Tibial artery (tissue), 4 donors: ENCODE measurements around the gene FAM219A.

ENCODE experiments used
- DNase-seq, 2 donors: peaks; one replicate each; pipeline ENCODE4 v3.0.0-alpha.2; 2019
- H3K27ac ChIP-seq, 2 donors: fragments of 200-600 bp; sonication (generic) in 1 of 2; 1 replicate in 1 of 2; 2 replicates in 1 of 2; pipeline ENCODE4 v1.5.1; 2018 to 2019; ENCODE audit warnings: mild to moderate bottlenecking in 1 of 2
- H3K27me3 ChIP-seq, 2 donors: fragments of 200-600 bp; sonication (generic) in 1 of 2; one replicate each; pipeline versions ENCODE4 v1.5.1 to v1.6.0; 2016 to 2019
- H3K36me3 ChIP-seq, 3 donors: fragments of 200-600 bp; sonication (generic) in 2 of 3; one replicate each; pipeline ENCODE4 v1.5.1; 2016 to 2019; ENCODE audit warnings: mild to moderate bottlenecking in 2 of 3
- H3K4me1 ChIP-seq, 4 donors: fragments of 200-600 bp; sonication (generic) in 2 of 4; 1 replicate in 3 of 4; 2 replicates in 1 of 4; pipeline ENCODE4 v1.5.1; 2016 to 2019
- H3K4me3 ChIP-seq, 2 donors: fragments of 200-600 bp; sonication (generic) in 1 of 2; 1 replicate in 1 of 2; 2 replicates in 1 of 2; pipeline ENCODE4 v1.5.1; 2018 to 2019; ENCODE audit warnings: mild to moderate bottlenecking in 2 of 2
- H3K9me3 ChIP-seq, 3 donors: fragments of 200-600 bp; sonication (generic) in 1 of 3; one replicate each; pipeline ENCODE4 v1.5.1; 2016 to 2019
- intact Hi-C: fragments of 100-400 bp; cut with DNase I; formaldehyde crosslinking; loops from one replicate; pipeline ENCODE4 v1.15.0; 2023; ENCODE audit warnings: low total_unique reads
- TF ChIP-seq, protein P1 (sequence below), 2 experiments: fragments of 200-600 bp in 1 of 2; fragments of 450-650 bp in 1 of 2; IDR thresholded peaks; one replicate each; pipeline ENCODE4 v1.5.1; 2017 to 2019; ENCODE audit warnings: antibody characterized with exemption in 2 of 2, mild to moderate bottlenecking in 1 of 2, moderate library complexity in 1 of 2

FAM219A gene

DNA sequence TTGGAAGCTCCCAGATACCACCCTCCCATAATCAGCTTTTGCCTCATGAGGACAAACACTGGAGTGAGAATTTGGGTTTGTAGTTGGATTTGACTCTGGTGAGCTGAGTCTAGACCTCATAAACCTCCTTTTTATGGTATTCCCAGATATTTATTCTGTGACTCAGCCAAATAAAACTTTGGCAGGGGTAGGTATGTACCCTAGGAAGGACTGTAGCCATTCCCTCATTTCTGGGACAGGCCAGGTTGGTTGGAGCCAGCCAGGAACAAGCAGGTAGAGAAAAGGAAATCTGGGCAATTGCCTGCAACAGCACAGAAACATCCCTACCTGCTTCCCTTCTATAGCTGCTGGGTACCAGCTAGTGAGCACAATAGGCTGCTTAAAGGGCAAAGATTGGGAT, 45.0 kb upstream of the FAM219A start:
- no peaks in the 10 kb centered on the region for H3K9me3 ChIP-seq
- no peaks in the 10 kb centered on the region for H3K27me3 ChIP-seq
- intact Hi-C loops: loop anchor here (5.0 kb wide), 1 partner anchor 101 kb away; no protein-coding TSS in a partner anchor
- no peak for DNase-seq
- H3K4me3 ChIP-seq: no peak overlapping the region
- H3K36me3 ChIP-seq: no peaks in the 10 kb centered on the region
- TF ChIP-seq, protein P1, sequence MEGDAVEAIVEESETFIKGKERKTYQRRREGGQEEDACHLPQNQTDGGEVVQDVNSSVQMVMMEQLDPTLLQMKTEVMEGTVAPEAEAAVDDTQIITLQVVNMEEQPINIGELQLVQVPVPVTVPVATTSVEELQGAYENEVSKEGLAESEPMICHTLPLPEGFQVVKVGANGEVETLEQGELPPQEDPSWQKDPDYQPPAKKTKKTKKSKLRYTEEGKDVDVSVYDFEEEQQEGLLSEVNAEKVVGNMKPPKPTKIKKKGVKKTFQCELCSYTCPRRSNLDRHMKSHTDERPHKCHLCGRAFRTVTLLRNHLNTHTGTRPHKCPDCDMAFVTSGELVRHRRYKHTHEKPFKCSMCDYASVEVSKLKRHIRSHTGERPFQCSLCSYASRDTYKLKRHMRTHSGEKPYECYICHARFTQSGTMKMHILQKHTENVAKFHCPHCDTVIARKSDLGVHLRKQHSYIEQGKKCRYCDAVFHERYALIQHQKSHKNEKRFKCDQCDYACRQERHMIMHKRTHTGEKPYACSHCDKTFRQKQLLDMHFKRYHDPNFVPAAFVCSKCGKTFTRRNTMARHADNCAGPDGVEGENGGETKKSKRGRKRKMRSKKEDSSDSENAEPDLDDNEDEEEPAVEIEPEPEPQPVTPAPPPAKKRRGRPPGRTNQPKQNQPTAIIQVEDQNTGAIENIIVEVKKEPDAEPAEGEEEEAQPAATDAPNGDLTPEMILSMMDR (IDR thresholded peaks at IDR 0.05): no peak
- H3K27ac ChIP-seq: no peak overlapping the region
- H3K4me1 ChIP-seq: peaks cover 0 to 26% (median 21%) of the 10 kb centered on the region in 4 donors

DNA sequence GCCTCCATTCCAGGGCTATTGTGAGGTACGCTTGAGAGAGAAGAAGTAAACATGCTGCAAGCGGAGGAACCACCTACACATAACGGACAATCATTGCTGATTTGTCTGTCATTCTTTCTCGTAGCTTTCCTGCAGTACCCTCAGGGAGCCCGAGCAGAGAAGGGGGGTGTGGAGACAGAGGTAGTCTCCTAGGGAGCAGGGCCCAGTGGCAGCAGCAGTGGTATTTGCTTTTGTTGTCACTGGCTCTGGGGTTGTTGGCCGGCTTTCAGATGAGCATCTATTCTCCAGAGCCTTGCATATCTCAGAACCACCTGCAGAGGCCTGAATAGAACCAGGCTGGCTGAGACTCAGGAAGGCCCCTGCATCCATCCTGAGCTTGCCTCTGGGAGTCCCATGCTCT, 44.5 kb upstream of the FAM219A start:
- Histone ChIP-seq H3K9me3 (no peaks in the 10 kb centered on the region), H3K27me3 (no peaks in the 10 kb centered on the region), H3K4me1 (peaks cover 0 to 26% (median 21%) of the 10 kb centered on the region in 4 donors), H3K27ac (no peak overlapping the region), H3K36me3 (no peaks in the 10 kb centered on the region), H3K4me3 (no peak overlapping the region)
- intact Hi-C loops: loop anchor here (5.0 kb wide), 1 partner anchor 101 kb away; no protein-coding TSS in a partner anchor
- TF ChIP-seq, protein P1 (IDR thresholded peaks at IDR 0.05): no peak
- no peak for DNase-seq

DNA sequence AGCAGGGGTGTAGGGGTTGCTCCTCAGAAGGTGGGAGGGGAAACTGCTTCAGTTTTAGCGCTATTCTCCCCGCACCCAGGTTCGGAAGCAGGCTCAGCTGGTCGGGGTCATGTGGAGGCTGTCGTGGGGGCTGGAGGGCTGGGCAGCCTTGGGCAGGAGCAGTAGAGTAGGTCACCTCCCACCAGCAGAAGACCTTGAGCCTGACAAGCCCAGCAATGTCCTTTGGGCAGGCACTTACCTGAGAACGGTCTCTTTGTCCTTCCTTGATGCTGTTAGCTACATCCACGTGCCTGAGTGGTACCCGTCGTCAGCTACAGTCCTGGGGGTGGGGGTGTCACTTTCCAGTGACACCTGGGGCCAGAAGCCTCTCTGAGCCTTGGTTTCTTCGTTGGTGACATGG, 44.1 kb upstream of the FAM219A start:
- Histone ChIP-seq H3K27ac (no peak overlapping the region), H3K4me3 (no peak overlapping the region), H3K27me3 (no peaks in the 10 kb centered on the region), H3K36me3 (no peaks in the 10 kb centered on the region), H3K4me1 (peaks cover 0 to 26% (median 21%) of the 10 kb centered on the region in 4 donors), H3K9me3 (no peaks in the 10 kb centered on the region)
- intact Hi-C loops: loop anchor here (5.0 kb wide), 1 partner anchor 100 kb away; no protein-coding TSS in a partner anchor
- no peak for DNase-seq
- TF ChIP-seq, protein P1 (IDR thresholded peaks at IDR 0.05): no peak

DNA sequence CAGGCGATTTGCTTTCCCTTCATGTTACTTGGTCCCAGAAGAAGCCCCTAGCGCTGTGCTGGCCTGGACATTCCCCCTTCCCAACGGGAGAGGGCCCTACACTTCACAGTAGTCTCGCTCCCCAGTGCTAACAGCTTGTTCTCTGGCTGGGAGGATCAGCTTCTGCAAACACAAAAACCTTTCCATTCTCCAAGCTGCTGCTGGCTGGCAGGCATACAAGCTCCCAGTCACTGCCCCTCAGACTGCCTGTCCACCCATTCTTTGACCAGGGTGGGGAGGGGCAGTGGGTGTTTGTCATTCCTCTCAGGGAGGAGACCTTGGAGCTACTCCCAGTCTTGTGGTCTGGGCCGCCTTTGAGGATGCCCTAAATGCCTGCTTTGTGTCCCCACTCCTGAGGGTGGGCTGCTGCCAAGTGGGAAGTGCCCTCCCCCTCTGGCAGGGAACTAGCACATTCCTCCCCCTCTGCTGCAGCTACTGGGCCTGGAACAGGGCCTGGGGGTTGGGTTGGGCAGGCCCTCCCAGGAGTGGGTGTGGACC, 43.6 kb upstream of the FAM219A start:
- intact Hi-C loops: loop anchor here (5.0 kb wide), 1 partner anchor 100 kb away; no protein-coding TSS in a partner anchor
- peaks cover 0 to 26% (median 21%) of the 10 kb centered on the region in 4 donors for H3K4me1 ChIP-seq
- H3K27me3 ChIP-seq: no peaks in the 10 kb centered on the region
- H3K9me3 ChIP-seq: no peaks in the 10 kb centered on the region
- no peak overlapping the region for H3K27ac ChIP-seq
- H3K36me3 ChIP-seq: no peaks in the 10 kb centered on the region
- TF ChIP-seq, protein P1 (IDR thresholded peaks at IDR 0.05): peak in 1 of 2 experiments; percentile 13
- H3K4me3 ChIP-seq: no peak overlapping the region
- DNase-seq: peak in 1 of 2 donors; percentile 35

DNA sequence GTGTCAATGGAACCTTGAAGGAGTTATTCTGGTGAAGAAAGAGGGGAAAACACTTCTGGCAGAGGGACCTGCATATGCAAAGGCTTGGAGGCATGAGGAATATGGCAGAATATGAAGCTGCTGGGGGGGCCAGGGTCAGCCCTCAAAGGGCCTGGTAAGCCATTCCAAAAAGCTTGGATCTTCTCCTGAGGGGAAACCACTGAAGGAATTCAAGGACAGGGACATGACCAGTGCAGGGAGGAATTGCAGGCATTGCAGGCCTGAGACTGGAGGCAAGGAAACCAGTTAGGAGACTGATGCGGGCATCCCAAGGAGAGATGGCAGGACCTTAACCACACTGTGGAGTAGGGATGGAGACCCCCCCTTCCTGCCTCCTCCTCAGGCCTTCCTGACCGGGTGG, 43.0 kb upstream of the FAM219A start:
- no peak for DNase-seq
- no peak overlapping the region for H3K27ac ChIP-seq

More for the DNA sequence above, 43.0 kb upstream of the FAM219A start:
- intact Hi-C loops: loop anchor here (5.0 kb wide), 1 partner anchor 99 kb away; no protein-coding TSS in a partner anchor
- Histone ChIP-seq H3K4me3 (no peak overlapping the region), H3K4me1 (peaks cover 0 to 26% (median 21%) of the 10 kb centered on the region in 4 donors), H3K9me3 (no peaks in the 10 kb centered on the region), H3K27me3 (no peaks in the 10 kb centered on the region), H3K36me3 (no peaks in the 10 kb centered on the region)
- TF ChIP-seq, protein P1 (IDR thresholded peaks at IDR 0.05): no peak
